ENCODE measurements around the gene NOM1.
"Not testable (repeated sequence)": the region's sequence is repeated elsewhere in the genome, so short reads cannot be mapped to it uniquely, and the experiment has no call there.

Gene NOM1, protein sequence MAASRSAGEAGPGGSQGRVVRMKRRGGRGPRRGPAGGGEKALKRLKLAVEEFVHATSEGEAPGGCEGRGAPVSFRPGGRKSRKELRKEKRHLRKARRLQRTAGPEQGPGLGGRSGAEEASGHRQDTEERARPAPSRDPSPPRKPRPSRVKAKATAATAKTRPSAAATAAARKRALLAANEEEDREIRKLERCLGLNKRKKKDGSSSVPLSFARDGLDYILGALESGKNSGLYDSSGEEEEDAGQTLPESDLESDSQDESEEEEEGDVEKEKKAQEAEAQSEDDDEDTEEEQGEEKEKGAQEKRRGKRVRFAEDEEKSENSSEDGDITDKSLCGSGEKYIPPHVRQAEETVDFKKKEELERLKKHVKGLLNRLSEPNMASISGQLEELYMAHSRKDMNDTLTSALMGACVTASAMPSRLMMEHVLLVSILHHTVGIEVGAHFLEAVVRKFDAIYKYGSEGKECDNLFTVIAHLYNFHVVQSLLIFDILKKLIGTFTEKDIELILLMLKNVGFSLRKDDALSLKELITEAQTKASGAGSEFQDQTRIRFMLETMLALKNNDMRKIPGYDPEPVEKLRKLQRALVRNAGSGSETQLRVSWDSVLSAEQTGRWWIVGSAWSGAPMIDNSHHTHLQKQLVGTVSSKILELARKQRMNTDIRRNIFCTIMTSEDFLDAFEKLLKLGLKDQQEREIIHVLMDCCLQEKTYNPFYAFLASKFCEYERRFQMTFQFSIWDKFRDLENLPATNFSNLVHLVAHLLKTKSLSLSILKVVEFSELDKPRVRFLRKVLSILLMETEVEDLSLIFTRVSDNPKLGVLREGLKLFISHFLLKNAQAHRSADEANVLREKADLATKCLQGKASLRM

GRCh38 chr7:156949541-156950380 lies at the start of gene NOM1:
TSS of gene NOM1 (plus strand) at chr7:156949712. CDS start at chr7:156949738, 26 bp downstream.
- no peak for DNase-seq

- not testable (repeated sequence) for DNase-seq
Measured at GRCh38 chr7:156900093-156900492, 49.4 kb upstream of the NOM1 start.

- no peak for DNase-seq
Measured at GRCh38 chr7:156903232-156903909, 46.1 kb upstream of the NOM1 start.

GRCh38 chr7:156906200-156906649 lies 43.3 kb upstream of the NOM1 start:
- DNase-seq: no peak

DNA sequence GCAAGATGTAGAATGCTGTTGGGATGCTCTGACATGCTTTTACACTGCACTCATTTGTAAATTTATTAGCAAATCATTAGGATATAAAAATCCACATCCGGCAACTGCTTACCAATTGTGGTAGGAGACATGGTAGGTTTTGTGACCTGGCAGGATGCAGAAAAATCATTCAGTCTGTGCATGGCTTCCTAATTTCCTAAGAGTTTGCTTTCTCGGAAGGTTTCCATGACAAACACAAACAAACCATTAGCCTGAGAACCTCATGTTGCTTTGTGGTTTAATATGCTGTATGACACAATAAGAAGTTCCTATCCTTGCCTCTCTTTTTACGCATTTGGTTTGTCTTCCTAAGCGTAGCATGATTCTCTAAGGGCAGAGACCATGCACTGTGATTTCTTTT lies 41.9 kb upstream of the NOM1 start:
- DNase-seq: no peak

DNA sequence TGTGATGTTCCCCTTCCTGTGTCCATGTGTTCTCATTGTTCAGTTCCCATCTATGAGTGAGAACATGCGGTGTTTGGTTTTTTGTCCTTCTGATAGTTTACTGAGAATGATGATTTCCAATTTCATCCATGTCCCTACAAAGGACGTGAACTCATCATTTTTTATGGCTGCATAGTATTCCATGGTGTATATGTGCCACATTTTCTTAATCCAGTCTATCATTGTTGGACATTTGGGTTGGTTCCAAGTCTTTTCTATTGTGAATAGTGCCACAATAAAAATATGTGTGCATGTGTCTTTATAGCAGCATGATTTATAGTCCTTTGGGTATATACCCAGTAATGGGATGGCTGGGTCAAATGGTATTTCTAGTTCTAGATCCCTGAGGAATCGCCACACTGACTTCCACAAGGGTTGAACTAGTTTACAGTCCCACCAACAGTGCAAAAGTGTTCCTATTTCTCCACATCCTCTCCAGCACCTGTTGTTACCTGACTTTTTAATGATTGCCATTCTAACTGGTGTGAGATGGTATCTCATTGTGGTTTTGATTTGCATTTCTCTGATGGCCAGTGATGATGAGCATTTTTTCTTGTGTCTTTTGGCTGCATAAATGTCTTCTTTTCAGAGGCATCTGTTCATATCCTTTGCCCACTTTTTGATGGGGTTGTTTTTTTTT lies 39.8 kb upstream of the NOM1 start:
- DNase-seq: not testable (repeated sequence)

DNA sequence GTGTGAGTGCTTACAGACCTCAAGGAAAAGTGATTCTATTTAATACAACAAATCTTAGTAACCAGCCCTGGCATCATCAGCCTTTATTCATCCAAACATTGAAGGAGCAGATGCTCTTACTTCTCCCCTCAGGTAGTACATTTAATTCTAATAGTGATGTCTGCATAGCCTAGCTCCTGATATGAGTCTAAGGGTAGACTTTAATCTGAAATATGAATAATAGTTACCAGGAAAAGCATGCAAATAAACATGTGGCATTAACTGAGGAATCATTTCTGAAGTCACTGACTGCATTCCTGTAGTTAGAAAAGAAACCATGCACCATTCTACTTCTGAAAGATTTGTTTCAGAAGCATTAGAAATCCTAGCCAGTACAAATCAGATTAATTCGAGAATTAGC lies 30.9 kb upstream of the NOM1 start:
- DNase-seq: no peak

DNA sequence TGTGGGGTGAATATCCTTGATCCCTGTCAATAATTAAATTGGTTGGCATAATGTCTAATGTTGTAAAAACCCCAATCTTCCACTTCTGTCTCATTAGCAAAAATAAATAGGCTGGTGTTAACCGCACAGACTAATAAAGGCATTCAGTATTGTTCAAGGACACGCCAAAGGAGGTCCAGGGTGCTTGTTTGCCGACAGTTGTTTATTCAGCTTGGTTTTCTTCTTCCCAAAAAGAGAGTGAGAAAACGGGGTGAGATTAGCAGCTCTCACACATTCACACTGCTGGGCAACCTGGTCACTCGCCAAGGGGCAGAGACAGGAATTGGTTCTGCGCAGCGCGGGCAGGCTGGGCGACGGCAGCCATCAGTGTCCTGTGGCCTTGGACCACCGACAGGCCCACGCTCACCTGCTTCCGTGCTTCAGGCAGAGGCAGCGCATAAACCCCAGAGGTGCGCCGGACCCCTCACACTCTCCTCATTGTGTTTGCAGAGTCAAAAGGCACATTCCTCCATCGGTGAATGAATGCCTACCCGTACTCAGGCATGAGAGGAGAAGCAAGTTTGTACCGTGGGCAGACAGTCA lies 30.3 kb upstream of the NOM1 start:
- no peak for DNase-seq

- no peak for DNase-seq
Measured at GRCh38 chr7:156920076-156920475, 29.4 kb upstream of the NOM1 start.

GRCh38 chr7:156920487-156921373 lies 28.8 kb upstream of the NOM1 start:
- DNase-seq: not testable (repeated sequence)

DNA sequence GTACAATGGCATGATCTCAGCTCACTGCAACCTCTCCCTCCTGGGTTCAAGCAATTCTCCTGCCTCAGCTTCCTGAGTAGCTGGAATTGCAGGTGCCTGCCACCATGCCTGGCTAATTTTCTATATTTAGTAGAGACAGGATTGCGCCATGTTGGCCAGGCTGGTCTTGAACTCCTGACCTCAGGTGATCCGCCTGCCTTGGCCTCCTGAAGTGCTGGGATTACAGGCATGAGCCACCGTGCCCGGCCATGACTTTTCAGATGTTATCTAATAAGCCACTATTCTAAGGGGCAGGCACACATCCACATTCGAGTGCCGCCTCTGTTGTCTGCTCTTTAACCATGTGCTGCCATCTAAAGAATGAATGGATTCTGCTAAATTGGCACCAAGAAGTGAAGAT lies 27.2 kb upstream of the NOM1 start:
- DNase-seq: not testable (repeated sequence)

GRCh38 chr7:156925821-156926220 lies 23.7 kb upstream of the NOM1 start:
- DNase-seq: not testable (repeated sequence)

- peak; percentile 29 for DNase-seq
Measured at GRCh38 chr7:156927571-156928405, 21.7 kb upstream of the NOM1 start.

GRCh38 chr7:156928406-156928747 lies 21.1 kb upstream of the NOM1 start:
- DNase-seq: no peak

DNA sequence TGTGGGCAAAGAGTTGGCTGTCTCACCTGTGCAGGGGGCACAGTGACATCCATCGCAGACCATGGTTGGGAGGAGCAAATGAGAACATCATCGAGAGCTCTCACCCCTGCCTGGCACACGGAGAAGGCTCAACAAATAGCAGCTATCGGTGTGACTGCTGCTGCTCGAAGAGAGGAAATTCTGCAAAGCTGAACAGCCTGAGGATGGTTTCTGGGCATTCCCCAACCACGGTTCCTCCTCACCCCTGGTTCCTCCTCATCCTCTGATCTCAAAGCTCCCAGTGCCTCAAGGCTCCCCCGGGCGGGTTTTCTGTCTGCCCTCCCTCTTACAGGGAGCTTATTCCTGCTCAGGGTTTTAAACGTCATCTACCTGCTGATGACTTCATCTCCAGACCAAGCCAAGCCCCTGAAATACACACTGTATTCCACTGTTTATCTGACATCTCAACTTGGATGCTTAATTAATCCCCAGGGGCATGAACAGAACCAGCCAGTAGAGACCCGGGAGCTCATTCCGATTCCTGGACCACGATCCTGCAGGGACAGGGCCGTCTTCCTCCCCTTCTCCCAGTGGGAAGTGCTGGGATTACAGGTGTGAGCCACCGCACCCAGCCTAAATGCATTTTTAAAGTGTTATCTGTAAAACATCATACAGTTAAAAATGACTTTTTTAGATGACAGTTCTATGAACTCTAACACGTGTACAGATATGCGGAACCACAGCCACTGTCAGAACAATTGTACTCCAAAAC lies 19.5 kb upstream of the NOM1 start:
- DNase-seq: no peak

GRCh38 chr7:156932006-156932405 lies 17.5 kb upstream of the NOM1 start:
- DNase-seq: peak; percentile 15

DNA sequence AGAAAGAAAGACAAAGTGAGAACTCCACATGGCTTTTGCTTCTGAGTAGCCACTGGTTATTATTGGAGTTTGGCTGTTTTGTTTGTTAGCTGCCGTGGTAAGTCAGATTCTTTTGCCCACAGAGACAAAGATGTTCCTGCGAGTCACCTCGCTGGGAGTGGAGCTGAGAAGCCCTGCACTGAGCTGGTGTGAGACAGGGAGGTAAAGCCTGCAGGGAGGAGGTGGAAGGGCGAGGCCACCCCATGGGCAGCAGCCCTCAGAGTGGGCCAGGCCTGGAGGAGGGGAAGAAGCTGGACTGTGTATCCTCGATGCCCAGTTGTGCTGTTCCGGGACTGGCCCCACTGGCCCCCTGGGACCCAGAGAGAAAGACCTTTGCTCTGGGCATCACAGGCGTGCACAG lies 14.3 kb upstream of the NOM1 start:
- no peak for DNase-seq

DNA sequence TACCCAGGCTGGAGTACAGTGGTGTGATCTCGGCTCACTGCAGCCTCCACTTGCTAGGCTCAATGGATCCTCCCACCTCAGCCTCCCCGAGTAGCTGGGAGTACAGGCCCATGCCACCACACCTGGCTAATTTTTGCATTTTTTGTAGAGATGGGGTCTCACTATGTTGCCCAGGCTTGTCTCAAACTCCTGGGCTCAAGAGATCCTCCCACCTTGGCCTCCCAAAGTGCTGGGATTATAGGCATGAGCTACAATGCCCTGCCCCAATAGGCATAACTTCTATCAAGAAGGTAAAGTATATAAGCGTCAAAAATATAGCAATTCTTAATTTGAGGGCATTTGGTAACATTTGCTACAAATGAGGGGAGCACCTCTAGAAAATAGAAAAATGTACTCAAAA lies 12.7 kb upstream of the NOM1 start:
- not testable (repeated sequence) for DNase-seq

All from SHP77 treated with DMSO at 0.1 percent for 48 hours (cell line).